Occipital lobe (tissue), 2 donors: ENCODE data around the gene HK2. TPM values are rescaled to one million over a fixed set of nuclear protein-coding genes. Genes with fewer than 3 reads are reported as not detected.
"Not testable (repeated sequence)": the region's sequence is repeated elsewhere in the genome, so short reads cannot be mapped to it uniquely, and the experiment has no call there.

Experiments
- DNase-seq: peaks from one replicate; lab custom pipeline; 2025; lab: John Stamatoyannopoulos, UW
- total RNA-seq: library from RNA; depleted of rRNA; stranded (reverse); fragments of >200 nt; gene quantifications from one replicate; pipeline ENCODE4 v1.2.3, GENCODE V29; 2014

Gene HK2
- total RNA-seq, 1 donor from 2014 or later, result 5.3 TPM

DNA sequence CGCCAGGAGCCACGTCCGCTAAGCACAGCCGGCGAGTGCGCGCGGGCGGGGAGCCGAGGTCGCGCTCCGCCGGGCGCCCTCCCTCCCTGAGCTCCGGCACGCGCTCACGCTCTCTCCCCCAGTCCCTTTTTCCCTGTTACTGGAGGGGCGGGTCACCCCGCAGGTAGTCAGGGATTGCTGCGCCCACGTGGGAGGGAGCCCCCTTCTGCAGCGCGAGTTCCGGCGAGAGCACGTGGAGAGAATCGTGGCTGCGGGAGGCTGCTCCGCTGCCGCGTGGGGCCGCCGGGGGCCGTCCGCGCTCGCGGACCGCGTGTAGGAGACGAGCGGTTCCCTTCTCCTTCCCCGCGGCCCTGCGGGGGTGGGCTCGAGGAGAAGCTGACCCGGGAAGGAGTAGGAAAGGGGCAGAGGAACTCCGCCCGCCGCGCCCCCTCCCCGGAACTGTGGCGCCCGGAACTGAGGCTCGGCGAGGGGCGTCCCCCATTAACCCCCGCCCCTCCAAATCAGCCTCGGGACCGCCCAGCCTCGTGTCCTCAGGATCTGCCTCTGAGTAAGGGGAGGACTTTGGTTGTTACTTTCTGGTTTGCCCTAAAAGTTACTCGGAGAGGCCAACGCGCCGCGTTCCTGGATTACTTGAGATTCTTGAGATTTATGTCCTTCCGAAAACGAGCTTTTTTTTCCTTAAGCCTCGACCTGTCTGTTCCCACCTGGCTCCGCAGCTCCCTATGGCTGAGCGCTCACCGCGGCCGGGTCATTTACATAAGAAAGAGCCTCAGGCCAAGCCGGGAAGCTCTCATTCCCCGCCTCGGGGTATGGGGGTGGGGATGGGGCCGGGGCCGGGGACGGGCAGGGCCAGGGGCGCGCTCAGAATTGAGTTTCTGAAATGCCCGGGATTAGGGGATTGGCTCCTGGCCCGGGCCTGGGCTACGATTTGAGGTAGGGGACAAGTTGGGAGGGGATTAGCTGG lies 1.1 kb downstream of the HK2 start:
- no peak for DNase-seq

DNA sequence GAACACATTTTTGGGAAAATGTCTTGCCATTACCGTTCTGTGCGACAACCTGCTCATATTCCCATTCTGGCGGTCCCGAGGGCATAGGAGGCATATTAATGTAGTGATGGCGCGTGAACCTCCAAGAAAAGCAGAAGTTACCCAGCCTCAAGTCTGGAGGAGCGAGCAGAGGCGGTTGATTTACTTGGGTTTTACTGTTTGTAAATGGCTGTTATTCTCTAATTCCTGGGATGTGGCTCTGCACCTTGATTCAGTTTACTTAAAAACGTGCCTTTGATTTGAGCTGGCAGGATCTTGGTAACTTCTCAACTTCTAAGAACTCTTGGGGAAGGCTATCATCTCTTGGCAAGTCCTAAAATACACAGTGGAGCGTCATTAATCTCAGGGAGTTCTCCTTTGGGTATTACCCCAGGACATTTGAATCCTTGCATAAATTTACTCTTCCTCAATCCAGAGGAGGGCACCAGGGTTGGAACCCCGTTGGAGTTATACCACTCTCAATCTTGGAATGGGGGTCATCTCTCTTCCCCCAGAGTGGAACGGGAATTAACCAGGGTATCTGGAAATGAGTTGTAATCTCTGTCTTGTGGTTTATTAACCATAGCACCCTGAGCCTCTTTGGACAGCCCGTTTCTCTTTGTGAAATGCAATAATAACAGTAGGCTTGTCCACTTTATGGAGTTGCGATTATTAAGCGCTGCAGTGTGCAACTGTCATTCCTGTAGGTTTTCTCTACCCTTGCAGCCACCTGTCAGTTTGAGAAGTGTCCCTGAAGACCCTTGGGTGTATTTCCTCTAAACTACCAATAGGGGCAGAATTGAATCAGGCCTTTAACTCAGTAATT lies 2.1 kb downstream of the HK2 start:
- DNase-seq, result no peak

DNA sequence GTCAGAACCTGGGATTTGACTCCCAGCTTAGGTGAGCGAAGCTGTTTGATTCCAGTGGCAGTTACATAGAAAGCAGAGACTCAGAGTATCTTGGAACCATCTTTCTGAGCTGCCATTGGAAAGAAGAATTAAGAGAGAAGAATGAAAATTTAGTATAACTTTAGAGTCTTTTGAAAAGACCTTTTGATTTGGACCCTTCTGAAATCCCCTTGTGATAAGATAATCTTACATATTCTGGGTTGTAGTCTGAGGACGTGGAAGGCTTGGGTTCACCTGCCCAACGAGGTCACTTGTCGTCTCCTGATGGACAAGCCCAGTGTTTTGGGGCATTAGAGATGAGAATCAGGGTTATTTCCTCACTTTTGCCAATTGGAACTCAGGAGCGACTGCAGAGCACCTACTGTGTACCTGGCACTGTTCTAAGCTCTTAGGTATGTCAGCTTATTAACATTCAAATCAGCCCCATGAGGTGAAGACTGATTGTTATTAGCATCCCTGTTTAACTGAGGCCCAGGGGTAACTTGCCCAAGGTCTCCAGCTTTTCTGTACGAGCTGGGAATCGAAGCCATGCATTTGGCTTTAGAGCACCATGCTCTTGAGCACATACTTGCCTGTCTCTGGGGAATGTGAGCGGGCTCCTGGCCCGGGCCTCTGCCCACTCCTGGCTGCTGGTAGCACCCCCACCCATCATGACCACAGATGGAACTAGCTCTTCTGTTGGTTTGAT lies 2.9 kb downstream of the HK2 start:
- DNase-seq, result no peak

- no peak for DNase-seq
Observed at GRCh38 chr2:74841641-74842040, 7.7 kb downstream of the HK2 start.

GRCh38 chr2:74843433-74843832 lies 9.5 kb downstream of the HK2 start:
- DNase-seq, result no peak

DNA sequence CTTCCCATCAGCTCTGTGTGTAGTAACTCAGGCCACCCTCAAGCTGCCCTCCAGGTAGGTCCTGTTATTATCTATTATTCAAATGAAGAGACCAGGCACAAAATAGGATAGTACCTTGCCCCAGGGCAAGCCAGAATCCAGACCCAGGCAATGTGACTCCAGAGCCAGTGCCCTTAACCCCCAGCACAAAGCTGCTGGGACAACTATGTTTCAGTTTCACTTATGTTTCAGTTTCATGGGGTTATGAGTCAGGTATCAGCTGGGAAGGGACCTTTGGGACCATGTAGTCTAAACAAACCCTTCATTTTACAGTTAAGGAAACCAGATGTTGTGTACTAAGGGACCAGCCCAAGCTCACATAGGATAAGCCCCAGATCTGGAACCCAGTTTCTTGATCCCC lies 10.0 kb downstream of the HK2 start:
- no peak for DNase-seq

DNA sequence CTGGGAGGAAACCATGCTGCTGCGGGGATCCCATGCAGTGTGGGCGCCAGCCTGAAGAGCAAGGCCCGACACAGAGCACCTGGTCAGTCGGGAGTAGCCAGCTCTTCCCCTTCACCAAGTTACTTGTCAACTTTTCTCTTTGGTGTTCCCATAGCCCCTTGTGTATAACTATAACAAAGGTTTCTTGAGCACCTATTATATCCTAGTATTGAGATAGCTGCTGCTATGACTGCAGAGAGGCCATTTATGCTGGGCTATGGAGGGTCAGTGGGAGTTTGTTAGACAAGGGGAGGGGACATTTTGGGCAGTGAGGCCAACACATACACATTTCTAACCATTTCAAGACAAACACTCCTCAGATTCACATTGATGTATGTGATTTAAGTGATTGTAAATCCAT lies 10.8 kb downstream of the HK2 start:
- DNase-seq, result no peak

DNA sequence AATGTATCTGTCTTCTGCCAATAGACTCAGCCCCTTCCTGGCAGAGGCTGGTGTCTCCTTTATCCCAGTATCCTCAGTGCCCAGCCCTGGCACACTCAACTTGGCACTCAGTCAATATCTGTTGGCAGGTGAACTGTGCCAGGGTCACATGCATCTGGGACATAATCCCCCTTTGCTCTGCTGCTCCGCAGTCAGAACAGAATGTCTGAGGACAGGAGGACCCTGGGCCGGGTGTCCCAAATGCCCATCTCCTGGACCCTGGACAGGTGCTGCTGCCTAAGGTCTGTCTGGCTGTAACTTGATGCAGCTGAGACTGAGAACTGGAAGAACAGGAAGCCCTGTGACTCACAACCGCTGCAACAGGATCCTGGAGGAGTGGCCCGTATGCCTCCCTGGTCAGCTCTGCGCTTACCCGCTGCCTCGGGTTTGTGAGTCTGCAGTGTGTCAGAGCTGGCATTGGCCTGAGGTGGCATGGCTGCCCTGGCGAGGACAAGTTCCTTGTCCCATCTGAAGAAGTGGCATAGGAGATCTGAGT lies 11.4 kb downstream of the HK2 start:
- DNase-seq, result peak; percentile 46

DNA sequence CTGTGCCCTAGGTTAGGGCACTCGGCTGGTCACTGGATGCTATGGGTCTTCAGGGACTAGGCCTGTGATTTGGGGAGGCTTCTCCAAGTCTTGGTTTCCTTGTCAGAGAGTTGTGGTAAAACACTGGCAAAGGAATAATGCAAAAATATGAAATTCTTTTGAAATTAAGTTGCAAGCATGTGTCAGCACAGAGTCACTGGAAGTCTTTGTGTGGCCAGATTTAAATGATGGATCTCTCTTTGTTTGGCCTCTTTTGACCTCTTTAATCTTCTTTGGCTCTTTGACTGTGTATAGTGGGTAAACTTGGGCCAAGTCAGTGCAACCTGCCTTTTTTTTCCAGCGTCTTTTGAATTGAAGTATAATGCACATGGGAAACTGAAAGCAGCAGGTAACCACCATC lies 12.1 kb downstream of the HK2 start:
- DNase-seq, result no peak

DNA sequence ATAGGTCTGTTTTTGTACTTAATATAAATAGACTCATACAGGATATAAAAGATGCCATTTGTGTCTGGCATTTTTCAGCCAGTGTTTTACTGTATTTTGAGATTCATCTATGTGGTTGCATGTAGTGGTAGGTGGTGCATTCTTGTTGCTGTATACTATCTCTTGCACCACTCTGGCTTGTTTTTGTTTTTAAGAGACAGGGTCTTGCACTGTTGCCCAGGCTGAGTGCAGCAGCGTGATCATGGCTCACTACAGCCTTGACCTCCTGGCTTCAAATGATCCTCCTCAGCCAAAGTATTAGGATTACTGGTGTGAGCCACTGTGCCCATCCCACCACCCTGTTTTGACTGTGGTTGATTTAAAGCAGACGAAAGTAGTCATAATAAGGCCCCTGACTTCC lies 12.6 kb downstream of the HK2 start:
- DNase-seq, result no peak

- DNase-seq, result no peak
Observed at GRCh38 chr2:74847070-74847858, 13.3 kb downstream of the HK2 start.

- DNase-seq, result no peak
Observed at GRCh38 chr2:74849228-74849892, 15.4 kb downstream of the HK2 start.

GRCh38 chr2:74850496-74851190 lies 16.7 kb downstream of the HK2 start:
- no peak for DNase-seq

DNA sequence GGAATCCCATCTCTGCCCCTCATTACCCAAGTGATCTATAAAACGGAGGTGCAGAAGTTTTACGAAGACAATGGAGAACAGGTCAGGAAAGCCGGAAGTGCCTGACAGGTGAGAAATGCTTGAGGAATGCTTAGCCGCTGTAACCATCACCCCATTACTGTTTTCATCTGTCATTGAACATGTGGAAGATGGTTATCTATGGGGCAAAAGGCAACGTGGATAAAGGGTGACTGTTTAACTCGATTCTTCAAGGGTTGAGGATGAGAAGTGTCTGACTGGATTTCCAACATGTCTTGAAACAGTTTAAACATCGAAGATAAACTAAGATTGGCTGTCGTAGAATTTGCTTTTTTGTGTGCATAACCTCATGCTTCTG lies 17.3 kb downstream of the HK2 start:
- DNase-seq, result no peak

DNA sequence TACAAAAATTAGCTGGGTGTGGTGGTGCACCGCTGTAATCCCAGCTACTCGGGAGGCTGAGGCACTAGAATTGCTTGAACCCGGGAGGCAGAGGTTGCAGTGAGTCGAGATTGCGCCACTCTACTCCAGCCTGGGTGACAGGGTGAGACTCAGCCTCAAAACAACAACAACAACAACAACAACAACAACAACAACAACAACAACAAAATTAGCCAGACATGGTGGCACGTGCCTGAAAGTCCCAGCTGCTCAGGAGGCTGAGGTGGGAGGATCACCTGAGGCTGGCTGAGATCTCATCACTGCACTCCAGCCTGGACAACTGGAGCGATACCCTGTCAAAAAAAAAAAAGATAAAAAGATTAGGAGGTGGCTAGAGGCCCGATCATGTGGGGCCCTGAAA lies 19.4 kb downstream of the HK2 start:
- DNase-seq, result not testable (repeated sequence)

- DNase-seq, result no peak
Observed at GRCh38 chr2:74854401-74854800, 20.5 kb downstream of the HK2 start.

DNA sequence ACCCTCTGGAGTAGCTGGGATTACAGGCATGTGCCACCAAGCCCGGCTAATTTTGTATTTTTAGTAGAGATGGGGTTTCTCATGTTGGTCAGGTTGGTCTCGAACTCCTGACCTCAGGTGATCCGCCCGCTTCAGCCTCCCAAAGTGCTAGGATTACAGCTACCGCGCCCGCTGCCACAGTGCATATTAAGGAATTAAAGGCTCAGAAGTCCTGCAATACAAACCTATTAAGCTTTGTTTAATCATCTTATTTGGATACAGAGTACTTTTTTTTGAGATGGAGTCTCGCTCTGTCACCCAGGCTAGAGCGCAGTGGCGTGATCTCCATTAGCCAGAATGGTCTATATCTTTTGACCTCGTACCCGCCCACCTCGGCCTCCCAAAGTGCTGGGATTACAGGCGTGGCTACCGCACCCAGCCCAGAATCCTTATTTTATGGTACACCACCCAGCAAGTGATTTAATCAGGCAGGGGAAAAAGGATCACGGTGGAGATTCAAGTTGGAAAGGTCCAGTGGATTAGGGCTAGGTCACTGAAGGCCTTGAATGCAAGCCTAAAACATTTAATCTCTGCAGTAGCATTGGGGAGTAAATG lies 21.3 kb downstream of the HK2 start:
- DNase-seq, result not testable (repeated sequence)

DNA sequence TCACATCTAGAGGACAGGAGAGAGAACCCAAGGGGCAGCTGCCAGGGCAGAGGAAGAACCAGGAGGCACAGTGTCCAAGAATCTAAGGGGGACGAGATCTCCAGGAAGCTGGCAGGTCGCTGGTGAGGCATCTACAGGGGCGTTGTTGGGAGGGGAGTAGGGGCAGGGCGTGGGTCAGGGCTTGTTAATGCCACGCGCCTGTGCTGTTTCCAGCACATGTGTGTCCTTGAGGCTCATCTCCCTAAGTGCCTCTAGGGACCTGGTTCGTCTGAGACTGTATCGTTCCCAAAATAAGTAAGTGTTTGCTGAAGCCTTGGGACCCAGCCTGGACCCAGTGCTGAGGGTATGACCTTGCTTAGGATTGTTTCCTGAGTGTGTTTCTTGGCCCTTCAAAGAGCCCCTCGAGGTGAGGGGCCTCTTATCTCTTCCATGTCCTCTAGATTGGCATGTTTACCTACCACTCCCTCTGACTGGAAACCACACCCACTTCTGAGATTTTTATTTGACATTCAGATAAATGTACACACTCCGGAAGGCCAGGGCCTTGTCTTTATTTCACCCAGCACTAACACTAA lies 22.2 kb downstream of the HK2 start:
- DNase-seq, result no peak

DNA sequence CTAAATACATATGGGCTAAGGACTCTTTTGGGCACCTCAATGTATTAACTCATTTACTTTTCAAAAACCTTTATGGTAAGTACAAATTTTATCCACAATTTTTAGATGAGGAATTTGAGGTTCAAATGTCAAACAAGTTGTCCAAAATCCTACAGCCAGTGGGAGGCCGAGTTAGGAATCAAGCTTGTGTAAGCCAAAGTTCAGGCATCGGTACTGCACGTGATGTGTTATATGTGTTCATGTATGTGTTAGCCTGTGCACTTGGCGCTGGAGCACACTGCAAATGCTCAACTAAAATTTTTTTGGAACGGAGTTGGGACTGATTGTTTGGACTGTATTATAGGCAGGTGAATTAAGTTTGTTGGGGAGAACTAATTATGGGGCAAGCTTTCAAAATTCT lies 22.7 kb downstream of the HK2 start:
- DNase-seq, result no peak
